GM12878 (cell line): ENCODE data around the gene TRMT1. TPM values are rescaled to one million over a fixed set of nuclear protein-coding genes. Genes with fewer than 3 reads are reported as not detected.

Source experiments
- ATAC-seq: fragments of 200-7000 bp; cut with Tn5 transposase; 3 replicates; pipeline ENCODE4 v1.9.1; 2020; ENCODE audit warnings: mild to moderate bottlenecking, moderate library complexity
- BruUV-seq: library from RNA; stranded (reverse); fragments of 400-500 nt; replicated peaks from 2 replicates; lab custom pipeline; 2021; lab: Mats Ljungman, UMichigan
- CTCF ChIA-PET: fragments of 300-600 bp; sonication (Branson Sonifier 250); formaldehyde crosslinking; extraction: SDS; loops from one replicate; lab custom pipeline; 2021; ENCODE audit warnings: inconsistent platforms; lab: Yijun Ruan, JAX
- POLR2A ChIA-PET: fragments of 350-600 bp; formaldehyde crosslinking; extraction: SDS; loops from one replicate; lab custom pipeline; 2021; ENCODE audit warnings: inconsistent platforms; lab: Charles Lee
- RAD21 ChIA-PET: fragments of 300-600 bp; sonication (Branson Sonifier 250); formaldehyde crosslinking; loops from one replicate; lab custom pipeline; 2023; ENCODE audit warnings: antibody characterized with exemption; ENCODE audit not compliant: unreplicated experiment; lab: Charles Lee
- SMC1A ChIA-PET: fragments of 300-600 bp; sonication (Branson Sonifier 250); formaldehyde crosslinking; loops from one replicate; lab custom pipeline; 2023; ENCODE audit not compliant: unreplicated experiment, uncharacterized antibody; lab: Charles Lee
- DNase-seq: peaks from one replicate; pipeline ENCODE4 v3.0.0-alpha.2; 2011; ENCODE audit warnings: low read depth, low spot score
- FAIRE-seq: peaks from 3 replicates; lab custom pipeline; 2011; peaks lifted over from hg19 to GRCh38; lab: Jason Lieb, UNC
- H2AFZ ChIP-seq: 2 replicates; pipeline ENCODE4 v1.6.0; 2011; ENCODE audit warnings: low read depth, low read length, control low read depth; ENCODE audit not compliant: control insufficient read depth
- H3K27ac ChIP-seq: 2 replicates; pipeline ENCODE4 v1.5.1; 2011; ENCODE audit warnings: control low read depth; ENCODE audit not compliant: control insufficient read depth, insufficient read depth
- H3K27me3 ChIP-seq, 2 experiments: replicated peaks in 1 of 2; 2 replicates each; pipeline versions ENCODE4 v1.6.0 to v1.6.1; 2011; ENCODE audit warnings: low read length in 1 of 2; ENCODE audit not compliant: control insufficient read depth in 2 of 2, insufficient read depth in 2 of 2
- H3K36me3 ChIP-seq, 2 experiments: 2 replicates each; pipeline ENCODE4 v1.5.1; 2011; ENCODE audit warnings: low read length in 1 of 2; ENCODE audit not compliant: control insufficient read depth in 2 of 2, insufficient read depth in 2 of 2
- H3K4me1 ChIP-seq: 2 replicates; pipeline ENCODE4 v1.6.1; 2011; ENCODE audit warnings: mild to moderate bottlenecking, low read length, moderate library complexity, mixed read lengths; ENCODE audit not compliant: control insufficient read depth, insufficient read depth
- H3K4me2 ChIP-seq: 2 replicates; pipeline ENCODE4 v1.6.0; 2011; ENCODE audit warnings: control low read depth; ENCODE audit not compliant: control insufficient read depth, insufficient read depth
- H3K4me3 ChIP-seq: fragments of 200-600 bp; sonication (generic); 2 replicates; pipeline ENCODE4 v1.5.1; 2016
- H3K79me2 ChIP-seq: 2 replicates; pipeline ENCODE4 v1.6.0; 2011; ENCODE audit warnings: low read length; ENCODE audit not compliant: control insufficient read depth, insufficient read depth
- H3K9ac ChIP-seq: 2 replicates; pipeline ENCODE4 v1.8.0; 2011; ENCODE audit warnings: low read length, control low read depth, mixed read lengths; ENCODE audit not compliant: control insufficient read depth, insufficient read depth
- H3K9me3 ChIP-seq: replicated peaks from 3 replicates; pipeline ENCODE4 v1.5.1; 2011; ENCODE audit warnings: mild to moderate bottlenecking, low read length; ENCODE audit not compliant: control insufficient read depth, insufficient read depth
- H4K20me1 ChIP-seq: 2 replicates; pipeline ENCODE4 v1.6.0; 2011; ENCODE audit not compliant: control insufficient read depth, insufficient read depth
- BCL11A ChIP-seq: IDR thresholded peaks from 2 replicates; pipeline ENCODE4 v1.6.1; 2011; ENCODE audit warnings: low read depth, low read length
- GABPA ChIP-seq: IDR thresholded peaks from 2 replicates; pipeline ENCODE4 v1.6.1; 2014; ENCODE audit warnings: antibody characterized with exemption, low read depth, mild to moderate bottlenecking, inconsistent platforms
- HDGF ChIP-seq: fragments of 450-650 bp; IDR thresholded peaks from 2 replicates; pipeline ENCODE4 v1.6.1; 2016; ENCODE audit warnings: antibody characterized with exemption
- NR2C1 ChIP-seq: fragments of 450-650 bp; IDR thresholded peaks from 2 replicates; pipeline ENCODE4 v1.6.1; 2017; ENCODE audit warnings: antibody characterized with exemption, mild to moderate bottlenecking, moderate library complexity
- POLR2A ChIP-seq: IDR thresholded peaks from 2 replicates; pipeline ENCODE4 v1.6.1; 2011; ENCODE audit warnings: low read depth, mild to moderate bottlenecking, low read length
- POU2F2 ChIP-seq: IDR thresholded peaks from 3 replicates; pipeline ENCODE4 v1.6.1; 2011; ENCODE audit warnings: low read depth, mild to moderate bottlenecking, low read length, borderline replicate concordance
- RAD21 ChIP-seq: IDR thresholded peaks from 2 replicates; pipeline ENCODE4 v1.6.1; 2011; ENCODE audit warnings: mild to moderate bottlenecking, low read depth, low read length, moderate library complexity; ENCODE audit not compliant: insufficient read depth
- SIN3A ChIP-seq: IDR thresholded peaks from 2 replicates; pipeline ENCODE4 v1.6.1; 2012; ENCODE audit warnings: low read depth, low read length, improper control_type of control experiment
- SMAD1 ChIP-seq: fragments of 450-650 bp; IDR thresholded peaks from 2 replicates; pipeline ENCODE4 v1.6.1; 2018; ENCODE audit warnings: mild to moderate bottlenecking, low read depth; ENCODE audit not compliant: partially characterized antibody
- SUZ12 ChIP-seq: fragments of 200-600 bp; sonication (generic); IDR thresholded peaks from one replicate; pipeline ENCODE4 v1.6.1; 2018; ENCODE audit warnings: antibody characterized with exemption, mild to moderate bottlenecking; ENCODE audit not compliant: unreplicated experiment
- WGBS: methylation state at CpG from one replicate; pipeline ENCODE4 v1.1.6; 2016; ENCODE audit warnings: low lambda C conversion rate; ENCODE audit not compliant: insufficient replicate concordance, insufficient coverage; ENCODE audit errors: missing lambda C conversion rate; 5-methylcytosine and 5-hydroxymethylcytosine counted together
- in situ Hi-C: fragments of 300-500 bp; cut with MboI; formaldehyde crosslinking; loops from 9 replicates; pipeline ENCODE4 v1.14.3; 2018; ENCODE audit warnings: mixed read lengths
- intact Hi-C: fragments of 100-400 bp; cut with micrococcal nuclease; formaldehyde crosslinking; loops from one replicate; pipeline ENCODE4 v1.14.2; 2022; ENCODE audit not compliant: unreplicated experiment
- polyA plus RNA-seq, 11 experiments: library from polyadenylated mRNA; depleted of rRNA in 4 of 11; unstranded in 6 of 11; stranded (reverse) in 5 of 11; fragments of >200 nt; fragmentation: Nextera tagmentation in 4 of 11; fragmentation: Illumina TruSeq in 1 of 11; extraction: Ambion mirVana in 4 of 11; extraction: Trizol in 1 of 11; gene quantifications; 1 replicate in 1 of 11; 2 replicates in 10 of 11; pipeline versions ENCODE4 v1.2.1 to v1.2.3, GENCODE V29; 2011 to 2016; ENCODE audit warnings: inconsistent platforms in 2 of 11, missing spikeins in 2 of 11, low read depth in 1 of 11
- total RNA-seq, 4 experiments: library from RNA; depleted of rRNA in 3 of 4; stranded (reverse); fragments of >200 nt in 3 of 4; fragmentation: Illumina TruSeq in 1 of 4; extraction: Trizol in 1 of 4; gene quantifications; 2 replicates each; pipeline versions ENCODE4 v1.2.1 to v1.2.3, GENCODE V29; 2013 to 2021
- TF ChIP-seq, protein P1 (sequence below): fragments of 450-650 bp; IDR thresholded peaks from 2 replicates; pipeline ENCODE4 v1.6.1; 2017; ENCODE audit warnings: mild to moderate bottlenecking, low read depth, inconsistent platforms; ENCODE audit not compliant: poor library complexity, severe bottlenecking

TRMT1 gene
- total and polyA plus RNA-seq, 10 of the 15 experiments (the other 5 are each of a cell fraction or from before 2014, with no cell fraction given): 3.4 to 68.8 (median 34.8) TPM

DNA sequence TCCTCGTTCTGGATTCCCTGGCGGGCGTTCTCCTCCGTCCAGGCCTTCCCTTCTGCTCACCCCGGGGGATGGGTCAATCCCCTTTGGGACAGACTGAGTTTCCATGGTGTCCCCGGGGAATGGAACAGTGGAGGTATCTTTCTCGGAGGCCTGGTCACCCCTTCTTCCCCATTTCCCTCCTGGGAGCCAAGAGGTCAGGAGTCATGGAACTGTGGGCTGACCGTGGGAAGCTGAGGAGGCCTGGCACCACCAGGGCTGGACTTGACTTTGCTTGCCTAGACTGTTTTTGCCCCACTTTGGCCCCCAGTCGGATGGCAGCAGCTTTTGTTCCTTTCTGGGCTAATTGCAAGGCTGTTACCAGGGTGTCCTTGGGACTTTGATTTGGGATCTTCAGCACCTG, 3.5 kb upstream of the TRMT1 start (continued):
- TF ChIP-seq NR2C1 (no peak), HDGF (no peak), GABPA (no peak), BCL11A (no peak), SIN3A (no peak), SMAD1 (no peak), RAD21 (no peak), POU2F2 (no peak)
- TF ChIP-seq, protein P1, sequence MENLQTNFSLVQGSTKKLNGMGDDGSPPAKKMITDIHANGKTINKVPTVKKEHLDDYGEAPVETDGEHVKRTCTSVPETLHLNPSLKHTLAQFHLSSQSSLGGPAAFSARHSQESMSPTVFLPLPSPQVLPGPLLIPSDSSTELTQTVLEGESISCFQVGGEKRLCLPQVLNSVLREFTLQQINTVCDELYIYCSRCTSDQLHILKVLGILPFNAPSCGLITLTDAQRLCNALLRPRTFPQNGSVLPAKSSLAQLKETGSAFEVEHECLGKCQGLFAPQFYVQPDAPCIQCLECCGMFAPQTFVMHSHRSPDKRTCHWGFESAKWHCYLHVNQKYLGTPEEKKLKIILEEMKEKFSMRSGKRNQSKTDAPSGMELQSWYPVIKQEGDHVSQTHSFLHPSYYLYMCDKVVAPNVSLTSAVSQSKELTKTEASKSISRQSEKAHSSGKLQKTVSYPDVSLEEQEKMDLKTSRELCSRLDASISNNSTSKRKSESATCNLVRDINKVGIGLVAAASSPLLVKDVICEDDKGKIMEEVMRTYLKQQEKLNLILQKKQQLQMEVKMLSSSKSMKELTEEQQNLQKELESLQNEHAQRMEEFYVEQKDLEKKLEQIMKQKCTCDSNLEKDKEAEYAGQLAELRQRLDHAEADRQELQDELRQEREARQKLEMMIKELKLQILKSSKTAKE: no peak

DNA sequence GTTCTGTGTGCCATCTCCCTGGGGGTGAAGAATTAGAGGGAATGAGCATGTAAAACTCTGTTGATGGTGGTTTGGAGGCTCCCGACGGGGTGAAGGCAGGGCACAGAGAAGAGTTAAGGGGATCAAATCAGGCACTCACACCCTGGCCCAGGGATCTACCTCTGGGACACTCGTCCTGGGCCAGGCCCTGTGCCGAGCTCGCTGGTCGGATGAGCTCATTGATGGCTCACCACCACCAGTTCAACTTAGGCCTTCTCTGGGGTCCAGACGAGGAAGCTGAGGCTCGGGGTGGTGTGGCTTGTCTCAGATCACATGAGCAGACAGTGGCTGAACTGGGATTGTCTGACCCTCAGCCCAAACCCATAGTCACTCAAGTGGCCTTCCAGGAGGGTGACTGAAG, 3.1 kb upstream of the TRMT1 start:
- Histone ChIP-seq H3K27ac (peak overlapping the region; percentile 9), H3K27me3 (no peaks in the 10 kb centered on the region), H3K4me1 (peaks cover 36% of the 10 kb centered on the region), H3K4me2 (peak overlapping the region; percentile 90), H3K9me3 (no peaks in the 10 kb centered on the region), H2AFZ (no peak overlapping the region), H3K79me2 (peaks cover 66% of the 10 kb centered on the region), H3K4me3 (peak overlapping the region; percentile 92), H4K20me1 (peaks cover 10% of the 10 kb centered on the region), H3K9ac (peak overlapping the region; percentile 67; the same call in 1 of the 2 replicates), H3K36me3 (peaks cover 5 to 7% of the 10 kb centered on the region in 2 experiments; a peak in 3 of 4 replicates)
- 66% methylated on average over 8 of the region's 8 CpGs for WGBS
- in situ Hi-C loops: no loop called here
- ChIA-PET CTCF (interaction anchor here (0.6 to 3.0 kb wide), 11 partner anchors 15 to 154 kb away, joined by 3 to 13 read pairs (median 3); no protein-coding TSS in a partner anchor), SMC1A (interaction anchor here (0.5 to 1.4 kb wide), 3 partner anchors 11 to 237 kb away, joined by 3 read pairs; no protein-coding TSS in a partner anchor), POLR2A (interaction anchor here (0.6 to 3.8 kb wide), 7 partner anchors 12 to 1780 kb away, joined by 3 to 28 read pairs (median 4); no protein-coding TSS in a partner anchor), RAD21 (interaction anchor here (0.6 to 1.4 kb wide), 3 partner anchors 29 to 33 kb away, joined by 3 to 4 read pairs (median 3); partner anchors contain the start of genes IER2 and STX10)
- no peak for DNase-seq
- BruUV-seq: no TSS peak
- no peak for FAIRE-seq
- no peak for ATAC-seq
- TF ChIP-seq SUZ12: no peak
- TF ChIP-seq POLR2A: 0 out of 2 replicates have a peak, but pooled peaks have one; percentile 22
- intact Hi-C loops: loop anchor here (2.0 to 5.0 kb wide), 2 partner anchors 31 to 143 kb away; partner anchors contain the start of genes IER2 and STX10
